DMS 273 treated with DMSO at 0.1 percent for 48 hours (cell line): ENCODE results near the gene MICAL3.
"Not testable (repeated sequence)": the region's sequence is repeated elsewhere in the genome, so short reads cannot be mapped to it uniquely, and the experiment has no call there.

Experiments used
- DNase-seq: peaks from one replicate; lab custom pipeline; 2025; lab: John Stamatoyannopoulos, UW

MICAL3 gene, protein sequence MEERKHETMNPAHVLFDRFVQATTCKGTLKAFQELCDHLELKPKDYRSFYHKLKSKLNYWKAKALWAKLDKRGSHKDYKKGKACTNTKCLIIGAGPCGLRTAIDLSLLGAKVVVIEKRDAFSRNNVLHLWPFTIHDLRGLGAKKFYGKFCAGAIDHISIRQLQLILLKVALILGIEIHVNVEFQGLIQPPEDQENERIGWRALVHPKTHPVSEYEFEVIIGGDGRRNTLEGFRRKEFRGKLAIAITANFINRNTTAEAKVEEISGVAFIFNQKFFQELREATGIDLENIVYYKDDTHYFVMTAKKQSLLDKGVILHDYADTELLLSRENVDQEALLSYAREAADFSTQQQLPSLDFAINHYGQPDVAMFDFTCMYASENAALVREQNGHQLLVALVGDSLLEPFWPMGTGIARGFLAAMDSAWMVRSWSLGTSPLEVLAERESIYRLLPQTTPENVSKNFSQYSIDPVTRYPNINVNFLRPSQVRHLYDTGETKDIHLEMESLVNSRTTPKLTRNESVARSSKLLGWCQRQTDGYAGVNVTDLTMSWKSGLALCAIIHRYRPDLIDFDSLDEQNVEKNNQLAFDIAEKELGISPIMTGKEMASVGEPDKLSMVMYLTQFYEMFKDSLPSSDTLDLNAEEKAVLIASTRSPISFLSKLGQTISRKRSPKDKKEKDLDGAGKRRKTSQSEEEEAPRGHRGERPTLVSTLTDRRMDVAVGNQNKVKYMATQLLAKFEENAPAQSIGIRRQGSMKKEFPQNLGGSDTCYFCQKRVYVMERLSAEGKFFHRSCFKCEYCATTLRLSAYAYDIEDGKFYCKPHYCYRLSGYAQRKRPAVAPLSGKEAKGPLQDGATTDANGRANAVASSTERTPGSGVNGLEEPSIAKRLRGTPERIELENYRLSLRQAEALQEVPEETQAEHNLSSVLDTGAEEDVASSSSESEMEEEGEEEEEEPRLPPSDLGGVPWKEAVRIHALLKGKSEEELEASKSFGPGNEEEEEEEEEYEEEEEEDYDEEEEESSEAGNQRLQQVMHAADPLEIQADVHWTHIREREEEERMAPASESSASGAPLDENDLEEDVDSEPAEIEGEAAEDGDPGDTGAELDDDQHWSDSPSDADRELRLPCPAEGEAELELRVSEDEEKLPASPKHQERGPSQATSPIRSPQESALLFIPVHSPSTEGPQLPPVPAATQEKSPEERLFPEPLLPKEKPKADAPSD (N-terminal part only)

GRCh38 chr22:18024276-18024939, at the start of gene MICAL3:
TSS of gene MICAL3 (minus strand) at chr22:18024561. CDS start at chr22:17906812, 117,749 bp downstream.
- DNase-seq: no peak

DNA sequence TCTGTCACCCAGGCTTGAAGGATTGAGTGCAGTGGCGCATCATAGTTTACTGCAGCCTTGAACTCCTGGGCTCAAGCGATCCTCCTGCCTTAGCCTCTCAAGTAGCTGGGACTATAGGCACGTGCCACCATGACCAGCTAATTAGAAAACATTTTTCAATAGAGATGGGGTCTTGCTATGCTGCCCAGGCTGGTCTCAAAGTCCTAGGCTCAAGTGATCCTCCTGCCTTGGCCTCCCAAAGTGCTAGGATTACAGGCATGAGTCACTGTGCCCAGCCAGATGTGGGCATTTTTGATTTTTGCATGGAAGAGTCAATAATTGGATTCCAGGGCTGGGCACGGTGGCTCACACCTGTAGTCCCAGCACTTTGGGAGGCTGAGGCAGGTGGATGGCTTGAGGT, 49.6 kb upstream of the MICAL3 start:
- not testable (repeated sequence) for DNase-seq

- no peak for DNase-seq
Observed at GRCh38 chr22:18073467-18073866, 49.1 kb upstream of the MICAL3 start.

GRCh38 chr22:18071968-18072310, 47.6 kb upstream of the MICAL3 start:
- DNase-seq: no peak

- DNase-seq: not testable (repeated sequence)
Observed at GRCh38 chr22:18071307-18071967, 47.1 kb upstream of the MICAL3 start.

DNA sequence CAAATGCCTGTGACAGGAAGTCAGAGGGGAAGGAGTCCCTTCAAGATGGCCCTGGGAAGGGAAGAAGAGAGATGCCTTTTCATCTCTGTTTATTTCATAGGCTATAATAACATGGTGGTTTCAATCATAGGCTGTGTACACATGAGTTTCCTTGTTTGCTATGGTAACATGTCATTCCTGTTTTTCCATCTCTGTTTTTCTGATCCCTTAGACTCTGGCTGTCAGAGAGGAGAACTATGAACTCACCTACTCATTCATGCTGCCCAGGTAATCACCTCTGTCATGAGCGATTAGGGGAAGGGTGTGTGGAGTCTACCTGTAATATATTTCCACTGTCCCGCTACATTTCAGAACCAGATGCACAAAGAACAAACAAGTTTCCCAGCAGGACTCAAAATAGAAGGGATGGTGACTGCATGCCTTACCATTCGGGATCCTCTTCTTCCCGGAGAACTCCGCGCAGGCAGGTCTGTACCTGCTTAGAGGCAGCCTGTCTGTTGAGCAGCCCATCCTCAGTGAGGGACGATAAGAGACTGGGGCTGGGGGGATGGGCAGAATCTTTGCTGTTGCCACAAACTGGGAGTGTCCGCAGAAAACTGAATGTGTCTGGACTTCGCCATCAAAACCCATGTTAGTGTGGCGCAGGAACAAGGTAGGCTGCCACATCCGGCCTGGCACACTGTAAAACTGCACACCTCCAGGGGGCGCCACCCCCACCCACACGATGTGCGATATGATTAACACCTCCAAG, 46.4 kb upstream of the MICAL3 start:
- DNase-seq: no peak

DNA sequence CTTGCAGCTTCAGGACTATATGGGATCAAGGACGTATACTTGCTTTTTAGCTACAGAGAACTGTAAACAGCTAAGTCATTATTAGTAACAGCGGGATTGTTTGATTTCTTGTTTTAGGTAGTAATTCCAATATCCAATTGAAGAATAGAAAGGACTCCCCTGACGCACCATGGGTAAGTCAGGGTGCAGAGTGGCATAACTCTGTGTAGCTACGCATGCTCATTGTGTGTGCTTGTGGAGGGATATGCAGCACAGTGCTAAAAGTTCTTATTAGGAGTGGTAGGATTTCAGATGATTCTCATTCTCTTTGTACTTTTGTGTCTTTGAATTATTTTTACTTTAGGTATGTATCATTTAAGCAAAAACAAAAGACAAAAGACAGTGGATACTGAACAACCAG, 45.7 kb upstream of the MICAL3 start:
- no peak for DNase-seq

DNA sequence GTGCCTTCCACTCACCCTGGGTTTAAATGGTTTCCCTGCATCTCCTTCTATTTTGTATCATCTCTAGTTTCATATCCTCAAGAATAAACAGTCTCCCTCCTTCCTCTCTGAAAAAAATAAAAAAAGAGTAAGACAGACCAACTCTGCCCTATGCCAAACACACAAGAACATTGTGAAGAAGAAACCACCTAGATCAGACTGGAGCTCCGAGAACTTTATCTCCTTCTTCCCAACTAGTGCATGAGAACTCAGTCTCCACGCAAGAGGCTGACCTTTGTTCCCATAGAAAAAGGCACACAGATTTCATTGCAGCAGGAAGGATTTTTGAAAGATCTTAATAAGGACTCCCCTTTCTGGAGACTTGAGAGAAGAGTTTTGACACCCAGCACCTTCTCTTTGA, 44.7 kb upstream of the MICAL3 start:
- DNase-seq: no peak

GRCh38 chr22:18068381-18068988, 44.1 kb upstream of the MICAL3 start:
- DNase-seq: no peak

DNA sequence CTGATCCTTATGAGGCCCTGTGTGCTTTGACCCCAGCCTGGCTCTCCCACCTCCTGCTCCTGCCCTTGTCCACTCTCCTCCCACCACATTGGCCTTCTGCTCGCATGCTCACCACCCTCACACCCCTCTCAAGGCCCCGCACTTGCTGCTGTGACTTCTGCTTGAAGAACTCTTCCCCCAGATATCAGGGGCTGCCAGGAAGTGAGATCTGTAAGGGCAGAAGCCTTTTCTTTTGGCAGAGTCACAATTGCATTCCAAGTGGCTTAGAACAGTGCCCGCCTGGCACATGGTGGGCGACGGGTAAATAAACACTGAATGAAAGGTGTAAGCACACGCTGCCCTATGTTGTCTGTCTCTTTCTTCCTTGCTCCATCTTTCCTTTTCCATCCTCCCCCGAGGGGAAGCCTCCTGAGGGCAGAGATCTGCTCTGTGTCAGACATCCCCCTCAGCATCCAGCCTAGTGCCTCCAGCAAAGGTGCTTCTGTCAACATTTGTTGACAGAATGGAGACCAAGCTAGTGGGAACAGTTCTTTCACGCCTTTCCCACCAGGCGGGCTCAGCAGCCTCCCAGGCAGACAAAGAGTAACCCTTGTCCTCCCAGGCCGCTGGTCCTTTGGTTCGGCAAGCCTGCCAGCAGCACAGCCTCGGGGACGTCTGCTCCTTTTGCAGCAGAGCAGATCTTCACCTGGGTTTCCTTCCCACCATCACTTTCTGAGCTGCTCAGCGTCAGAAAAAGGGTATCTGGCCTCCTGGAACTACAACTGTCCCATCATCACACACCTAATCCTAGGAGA, 43.4 kb upstream of the MICAL3 start:
- DNase-seq: no peak

DNA sequence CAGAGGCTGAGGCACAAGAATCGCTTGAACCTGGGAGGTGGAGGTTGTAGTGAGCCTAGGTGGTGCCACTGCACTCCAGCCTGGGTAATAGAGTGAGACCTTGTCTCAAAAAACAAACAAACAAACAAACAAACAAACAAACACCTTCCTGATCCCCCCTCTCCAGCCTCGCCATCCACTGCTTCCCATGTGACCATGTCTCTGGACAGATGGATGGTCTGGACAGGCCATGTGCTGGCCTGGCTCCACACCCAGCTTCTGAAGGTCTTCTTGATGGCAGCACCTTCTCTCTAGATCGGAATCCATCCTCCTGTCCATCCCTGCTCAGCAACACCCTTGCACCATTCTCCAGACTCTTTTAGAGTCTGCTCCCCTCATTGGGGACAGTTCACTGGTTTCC, 42.8 kb upstream of the MICAL3 start:
- no peak for DNase-seq

GRCh38 chr22:18066181-18066859, 42.0 kb upstream of the MICAL3 start:
- no peak for DNase-seq

- DNase-seq: no peak
Observed at GRCh38 chr22:18065256-18065655, 40.9 kb upstream of the MICAL3 start.

- DNase-seq: no peak
Observed at GRCh38 chr22:18064636-18065035, 40.3 kb upstream of the MICAL3 start.

DNA sequence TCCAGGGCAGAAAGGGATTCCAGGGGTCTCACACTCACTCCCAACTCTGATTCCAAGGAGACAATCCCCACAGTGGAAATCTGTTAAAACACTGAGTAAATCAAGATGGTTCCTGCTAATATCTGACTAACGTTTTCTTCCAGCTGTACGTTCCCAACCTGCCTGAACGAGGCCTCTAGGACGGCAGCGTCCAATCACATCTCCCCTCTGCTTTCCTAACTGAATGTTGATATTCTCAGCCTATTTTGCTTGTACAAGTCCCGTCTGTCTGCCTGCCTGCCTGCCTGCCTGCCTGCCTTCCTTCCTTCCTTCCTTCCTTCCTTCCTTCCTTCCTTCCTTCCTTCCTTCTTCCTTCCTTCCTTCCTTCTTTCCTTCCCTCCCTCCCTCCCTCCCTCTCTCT, 39.4 kb upstream of the MICAL3 start:
- not testable (repeated sequence) for DNase-seq

- no peak for DNase-seq
Observed at GRCh38 chr22:18063306-18063705, 38.9 kb upstream of the MICAL3 start.

DNA sequence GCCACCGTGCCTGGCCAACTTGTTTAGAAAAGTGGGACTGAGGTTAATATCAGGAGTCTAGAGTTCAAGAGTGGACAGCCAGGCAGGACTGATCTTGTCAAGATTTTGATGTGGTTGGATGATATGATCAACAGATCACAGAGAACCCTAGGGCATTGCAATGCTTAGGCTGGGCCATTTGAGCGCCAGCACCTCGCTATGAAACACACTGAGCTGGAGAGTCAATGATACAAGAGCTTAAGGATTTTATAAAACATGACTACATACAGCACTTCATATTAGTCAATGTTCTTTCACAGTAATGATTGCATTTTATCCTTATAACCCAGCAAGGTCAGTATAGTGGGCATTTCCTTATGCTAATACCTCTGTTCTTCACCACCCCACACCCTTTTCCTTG, 38.1 kb upstream of the MICAL3 start:
- DNase-seq: no peak
